ENCODE results near the gene CTNNA3.

Gene CTNNA3

DNA sequence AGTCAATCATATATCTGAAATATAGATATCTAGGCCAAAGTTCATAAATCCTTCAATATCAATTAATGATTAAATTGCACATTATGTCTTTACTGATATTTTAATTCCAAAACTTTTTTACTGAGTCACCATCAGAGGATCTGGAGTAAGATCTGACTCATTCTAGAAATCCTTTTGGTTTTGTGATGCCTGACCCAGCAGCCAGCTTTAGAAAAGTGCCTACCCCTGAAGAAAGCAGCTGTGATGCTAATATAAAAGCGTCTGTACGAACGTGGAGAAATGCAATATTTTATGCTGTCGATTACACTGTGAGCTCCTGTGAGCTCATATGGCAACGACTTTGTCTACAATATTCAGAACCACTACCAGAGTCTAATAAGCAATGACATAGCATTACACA is 912.7 kb downstream of the CTNNA3 start:
- in situ Hi-C loops (cut with HindIII; ENCODE audit: low sequenced_read_pairs) = no loop called here

DNA sequence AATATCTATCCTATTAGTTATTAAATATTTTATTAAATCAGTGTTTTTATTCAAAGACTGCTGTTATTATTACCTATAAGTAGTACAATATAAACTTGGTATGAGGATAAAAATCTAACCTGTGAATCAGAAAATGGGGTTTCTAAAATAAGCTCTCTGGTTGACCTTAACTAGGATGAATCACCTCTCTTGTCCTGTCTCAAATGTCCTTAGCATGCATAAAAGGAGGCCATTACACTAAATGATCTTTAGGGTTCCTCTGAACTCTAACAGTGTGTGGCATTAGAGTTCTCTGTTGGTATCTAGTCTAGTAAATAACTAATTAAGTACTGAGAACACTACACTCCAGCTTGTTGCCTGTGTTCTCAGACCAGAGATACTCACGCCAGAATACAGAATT is 913.2 kb downstream of the CTNNA3 start:
- in situ Hi-C loops (cut with HindIII; ENCODE audit: low sequenced_read_pairs) = no loop called here

DNA sequence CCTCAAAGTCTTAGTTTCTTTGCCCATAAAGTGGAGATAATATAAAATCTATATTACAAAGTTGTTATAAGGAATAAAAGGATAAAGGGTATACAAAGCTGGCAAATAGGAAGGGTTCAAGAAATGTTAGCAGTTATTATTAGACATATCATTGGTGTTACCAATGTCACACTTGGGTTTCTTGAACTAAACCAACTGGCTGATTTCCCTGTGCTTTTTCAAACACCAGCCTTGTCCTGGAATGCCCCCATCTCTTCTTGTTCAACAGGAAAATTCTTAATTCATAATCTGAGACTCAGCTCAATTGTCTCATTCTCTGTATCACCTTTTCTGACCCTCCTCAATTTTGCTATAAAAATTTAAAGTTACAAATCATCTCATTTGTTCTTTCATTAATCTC is 913.9 kb downstream of the CTNNA3 start:
- in situ Hi-C loops (cut with HindIII; ENCODE audit: low sequenced_read_pairs) = no loop called here

DNA sequence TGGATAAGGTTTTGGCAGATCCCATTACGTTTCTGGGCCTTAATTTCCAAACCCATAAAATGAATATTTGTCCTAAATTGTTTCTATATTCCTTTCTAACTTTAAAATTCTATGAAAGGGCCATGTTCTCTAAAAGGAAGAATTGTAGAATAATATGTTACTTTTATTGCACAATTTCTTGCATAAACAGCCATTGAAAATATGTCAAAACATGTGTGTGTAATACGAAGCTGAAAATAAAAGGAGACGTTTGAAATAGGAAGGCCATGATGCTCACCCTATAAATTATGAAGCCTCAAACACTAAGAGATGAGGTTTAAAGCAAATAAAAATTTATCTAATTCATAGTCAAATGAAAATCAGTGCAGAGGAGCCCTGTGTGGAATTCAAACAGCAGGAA is 915.2 kb downstream of the CTNNA3 start:
- in situ Hi-C loops (cut with HindIII; ENCODE audit: low sequenced_read_pairs) = no loop called here

DNA sequence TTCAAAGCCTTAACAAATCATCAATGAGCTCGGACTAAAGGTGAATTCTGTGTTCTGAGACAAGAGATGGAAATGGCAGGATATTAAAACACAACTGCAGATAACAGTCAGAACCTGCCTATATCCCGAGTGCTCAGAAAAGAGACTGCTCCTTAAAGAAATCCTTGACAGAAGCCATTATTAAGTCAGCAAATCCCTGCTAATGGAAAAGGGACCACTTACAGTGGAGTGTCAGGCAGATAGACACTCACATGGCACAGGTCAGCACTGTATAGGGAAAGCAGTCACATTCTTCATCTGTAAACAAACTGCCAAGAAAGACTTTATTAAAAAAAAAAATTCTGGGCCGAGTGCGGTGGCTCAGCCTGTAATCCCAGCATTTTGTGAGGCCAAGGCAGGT is 917.6 kb downstream of the CTNNA3 start:
- in situ Hi-C loops (cut with HindIII; ENCODE audit: low sequenced_read_pairs) = no loop called here

DNA sequence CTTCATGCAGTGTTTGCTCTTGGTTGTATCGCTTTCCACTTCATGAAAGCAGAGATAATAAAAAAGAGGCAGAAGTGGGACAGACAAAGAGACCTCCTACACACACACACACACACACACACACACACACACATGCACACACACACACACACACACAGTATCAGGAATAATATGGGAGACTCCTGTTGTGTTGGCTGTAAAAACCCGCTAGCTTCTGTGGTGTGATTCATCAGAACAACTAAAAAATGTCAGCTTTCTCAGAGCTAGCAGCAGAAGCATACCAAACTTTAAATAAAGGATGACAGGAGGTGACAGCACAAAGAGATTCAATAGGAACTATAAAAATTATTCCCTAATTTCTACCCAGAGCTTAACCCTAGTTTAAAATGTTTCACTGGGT is 918.3 kb downstream of the CTNNA3 start:
- in situ Hi-C loops (cut with HindIII; ENCODE audit: low sequenced_read_pairs) = no loop called here

DNA sequence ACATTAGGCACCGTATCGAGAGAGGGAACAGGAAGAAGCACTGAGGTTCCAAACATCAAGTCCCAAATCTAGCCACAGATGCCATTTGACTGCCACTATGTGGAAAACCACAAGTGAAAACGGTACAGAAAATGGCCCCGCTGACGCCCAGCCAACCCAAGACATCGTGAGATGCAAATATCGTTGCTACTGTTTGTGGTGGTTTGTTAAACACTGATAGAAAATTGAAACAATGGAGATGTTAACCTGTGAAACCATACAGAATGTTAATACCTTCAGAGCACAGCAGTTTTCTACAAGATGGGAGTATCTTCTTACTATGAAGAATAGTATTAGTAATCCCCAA is 922.5 kb downstream of the CTNNA3 start:
- in situ Hi-C loops (cut with HindIII; ENCODE audit: low sequenced_read_pairs) = no loop called here

DNA sequence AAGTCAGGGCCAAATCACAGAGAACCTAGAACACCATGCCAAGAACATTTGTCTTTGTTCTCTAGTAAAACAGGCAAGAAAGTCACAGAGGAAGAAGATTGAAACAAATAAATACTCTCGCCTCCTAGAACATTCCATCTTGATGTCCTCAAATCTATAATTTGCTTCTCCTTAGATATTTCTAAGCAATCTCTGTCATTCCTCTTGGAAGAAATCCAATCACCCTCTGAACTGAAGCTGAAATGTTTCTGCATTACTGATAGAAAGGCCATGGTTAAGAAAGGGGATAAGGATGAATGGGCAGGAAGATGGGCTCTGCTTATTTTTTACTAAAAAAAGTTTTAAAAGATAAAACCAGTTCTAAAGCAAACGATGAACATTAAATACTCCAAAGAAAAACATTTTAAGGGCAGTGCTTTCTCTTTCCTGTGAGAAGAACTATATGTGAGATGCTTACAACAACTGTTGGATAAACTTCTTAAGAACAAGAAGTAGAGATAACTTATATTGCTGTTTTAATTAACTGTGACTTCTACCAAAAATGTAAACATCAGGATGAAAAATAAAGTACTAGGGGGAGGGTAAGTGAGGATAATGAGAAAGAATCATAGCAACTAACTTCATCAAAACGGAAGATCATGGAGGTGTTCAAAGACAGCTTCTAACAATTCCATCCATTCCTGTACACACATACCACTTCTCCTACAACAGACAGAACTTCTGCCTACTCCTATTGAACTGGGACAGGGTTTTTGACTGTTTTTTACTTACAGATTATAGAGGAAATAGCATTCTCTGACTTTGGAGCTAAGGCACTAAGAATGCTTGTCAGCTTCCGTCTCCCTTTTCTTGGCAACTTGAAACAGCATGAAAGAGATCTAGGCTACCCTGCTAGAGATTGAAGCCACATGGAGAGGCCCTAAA is 923.2 kb downstream of the CTNNA3 start:
- in situ Hi-C loops (cut with HindIII; ENCODE audit: low sequenced_read_pairs) = no loop called here

DNA sequence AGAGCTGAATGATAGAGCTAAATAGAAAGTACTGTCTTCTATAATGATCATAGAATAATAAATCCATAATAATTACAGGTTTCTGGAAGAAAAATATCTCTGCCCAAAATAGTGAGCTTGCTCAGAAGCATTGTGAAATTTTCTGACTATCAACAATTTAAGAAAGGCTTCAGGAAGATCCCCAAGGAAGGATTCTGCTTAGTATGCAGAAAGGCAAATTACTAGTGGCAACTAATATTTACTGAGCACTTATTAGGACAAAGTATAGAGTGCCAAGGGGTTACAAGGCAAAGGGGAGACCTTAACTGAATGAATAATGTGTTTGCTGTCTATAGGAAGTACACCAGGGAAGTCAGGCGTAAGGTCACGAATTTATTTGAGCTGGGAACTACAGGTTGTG is 928.3 kb downstream of the CTNNA3 start:
- in situ Hi-C loops (cut with HindIII; ENCODE audit: low sequenced_read_pairs) = no loop called here

DNA sequence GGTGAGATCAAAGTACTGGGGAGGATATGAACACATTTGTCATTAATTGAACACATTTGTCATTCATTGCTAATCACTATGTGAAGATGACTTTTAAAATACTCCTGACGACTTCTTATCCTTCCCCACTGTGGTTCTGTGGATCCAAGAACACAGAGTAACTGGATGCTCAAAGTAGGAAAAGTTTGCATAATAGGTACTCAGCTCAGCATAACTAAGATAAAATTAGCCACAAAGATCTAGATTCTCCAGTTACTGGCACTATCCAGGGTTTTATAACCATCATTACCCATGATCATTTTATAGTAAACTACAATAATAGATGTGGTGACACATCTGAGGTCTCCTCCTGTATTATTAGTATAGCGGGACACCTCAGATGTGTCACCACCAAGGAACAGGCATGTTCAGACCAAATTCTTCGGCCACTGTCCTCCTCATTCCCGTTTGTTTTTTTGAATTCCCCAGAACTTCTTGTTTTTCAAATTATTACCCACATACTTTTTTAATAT is 933.7 kb downstream of the CTNNA3 start:
- in situ Hi-C loops (cut with HindIII; ENCODE audit: low sequenced_read_pairs) = no loop called here

DNA sequence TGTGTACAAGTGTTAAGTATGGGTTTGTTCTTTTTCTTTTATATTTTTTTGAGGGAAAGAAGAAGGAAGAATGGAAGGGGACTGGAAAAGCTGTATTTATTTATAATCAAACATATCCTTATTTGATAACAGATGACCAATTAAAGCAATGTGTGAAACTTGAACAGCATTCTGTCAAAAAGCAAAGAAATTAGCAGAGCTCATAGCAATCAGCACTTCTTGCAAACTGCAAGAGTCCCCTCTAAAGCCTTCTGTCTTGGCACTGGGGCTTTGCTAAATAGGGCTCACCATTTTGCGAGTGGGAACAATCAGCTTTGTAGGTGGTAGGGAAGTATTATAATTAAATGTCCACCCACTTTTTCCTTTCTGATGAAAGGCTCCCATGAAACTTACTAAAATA is 935.1 kb downstream of the CTNNA3 start:
- in situ Hi-C loops (cut with HindIII; ENCODE audit: low sequenced_read_pairs) = no loop called here

DNA sequence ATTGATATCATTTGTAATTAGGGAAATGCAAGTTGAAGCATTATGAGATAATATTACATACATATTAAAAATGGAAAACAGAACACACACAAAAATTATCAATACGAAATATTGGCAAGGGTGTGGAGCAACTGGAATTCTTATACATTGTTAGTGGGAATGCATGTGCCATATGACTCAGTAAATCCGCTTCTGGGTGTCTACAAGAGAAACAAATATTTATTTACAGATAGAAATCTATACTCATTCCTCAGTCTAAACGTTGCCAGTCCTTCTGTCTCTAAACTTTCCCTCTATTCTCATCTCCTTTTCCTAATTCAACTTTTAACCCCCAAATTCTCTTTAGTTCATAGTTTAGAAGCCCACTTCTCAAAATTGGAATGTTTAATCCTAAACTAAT is 940.5 kb downstream of the CTNNA3 start:
- in situ Hi-C loops (cut with HindIII; ENCODE audit: low sequenced_read_pairs) = no loop called here

DNA sequence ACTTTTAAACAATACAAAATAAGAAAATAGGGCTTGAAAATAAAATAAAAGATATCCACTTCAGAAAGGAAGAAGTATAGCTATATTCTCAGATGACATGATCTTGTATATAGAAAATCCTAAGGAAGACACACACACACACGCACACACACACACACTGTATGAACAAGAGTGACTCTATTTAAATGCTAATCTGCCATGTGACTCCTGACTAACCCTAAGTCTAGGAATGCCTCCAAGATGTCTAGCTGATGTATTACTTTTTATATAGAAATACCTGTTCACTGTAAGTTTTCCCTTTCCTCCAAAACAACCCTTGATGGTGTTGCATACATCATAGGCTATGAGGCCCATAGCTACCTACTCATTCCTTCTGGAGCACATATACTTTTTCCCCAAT is 943.3 kb downstream of the CTNNA3 start:
- in situ Hi-C loops (cut with HindIII; ENCODE audit: low sequenced_read_pairs) = no loop called here

DNA sequence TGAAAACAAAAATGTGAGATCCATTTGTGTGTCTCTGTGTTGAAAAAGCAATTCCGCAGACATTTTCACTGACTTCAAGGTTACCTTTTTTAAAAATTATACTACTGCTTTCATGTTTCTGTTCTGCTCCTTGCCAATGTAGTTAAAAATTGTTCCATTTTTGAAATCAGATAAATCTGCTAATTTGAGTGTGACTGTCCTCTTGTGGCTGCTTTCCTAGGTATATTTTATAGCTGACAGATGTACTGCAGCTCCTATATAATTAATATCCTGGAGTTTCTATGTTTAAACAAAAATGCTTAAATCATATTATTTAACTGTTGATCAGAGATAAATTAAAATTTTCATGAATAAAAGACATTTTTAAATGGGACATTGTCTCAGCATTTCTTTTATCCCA is 947.8 kb downstream of the CTNNA3 start:
- in situ Hi-C loops (cut with HindIII; ENCODE audit: low sequenced_read_pairs) = no loop called here

DNA sequence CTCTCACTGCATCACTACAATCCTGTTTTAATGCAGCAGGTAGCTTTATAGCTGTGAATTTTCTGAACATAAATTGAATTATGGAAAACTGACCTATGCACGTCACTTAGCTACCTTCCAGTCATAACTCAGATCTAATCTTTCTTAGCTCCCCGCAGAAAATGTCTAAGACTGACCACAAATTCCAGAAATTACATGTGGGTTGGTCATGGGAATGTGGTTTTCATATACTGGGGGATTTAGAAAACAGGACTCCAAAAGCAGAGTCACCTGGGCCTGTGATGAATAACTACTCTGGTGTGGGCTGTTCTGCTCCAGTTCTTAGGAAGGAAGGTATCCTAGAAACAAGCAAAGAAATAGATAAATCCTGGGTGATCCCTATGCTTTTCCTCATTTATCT is 948.5 kb downstream of the CTNNA3 start:
- in situ Hi-C loops (cut with HindIII; ENCODE audit: low sequenced_read_pairs) = no loop called here

DNA sequence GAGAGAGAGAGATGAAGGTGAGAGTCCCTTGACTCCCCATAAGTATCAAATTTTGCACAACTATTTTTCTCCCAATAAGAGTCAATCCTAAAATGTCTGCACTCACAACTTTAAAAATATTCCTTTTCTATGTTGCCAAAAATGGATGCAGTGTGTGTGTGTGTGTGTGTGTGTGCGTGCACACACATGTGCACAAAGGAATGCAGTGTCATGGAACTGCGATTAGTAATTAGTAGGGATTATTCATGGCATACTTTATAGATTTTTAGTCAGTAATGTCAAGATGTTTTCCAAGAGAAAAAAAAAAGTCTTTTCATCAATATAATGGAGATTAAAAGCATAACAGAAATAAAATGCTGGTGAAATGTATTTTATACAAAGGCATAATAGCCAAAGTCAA is 949.3 kb downstream of the CTNNA3 start:
- in situ Hi-C loops (cut with HindIII; ENCODE audit: low sequenced_read_pairs) = no loop called here

DNA sequence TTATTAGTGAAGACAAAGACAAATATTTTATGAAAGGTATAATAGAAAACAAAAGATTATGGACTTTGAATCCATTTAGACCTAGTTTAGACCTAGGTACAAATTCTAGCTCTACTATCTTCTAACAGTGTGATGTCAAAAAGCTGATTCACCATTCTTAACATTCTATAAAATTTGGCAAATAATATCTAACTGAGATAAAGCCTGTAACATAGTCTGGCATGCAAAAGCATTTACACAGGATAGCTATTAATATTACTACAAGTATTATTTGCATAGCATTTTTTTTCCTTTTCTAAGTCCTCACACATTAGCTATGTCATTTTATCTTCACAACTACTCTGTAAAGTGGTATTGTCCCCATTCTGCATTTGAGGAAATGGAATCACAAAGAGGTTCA is 949.7 kb downstream of the CTNNA3 start:
- in situ Hi-C loops (cut with HindIII; ENCODE audit: low sequenced_read_pairs) = no loop called here

DNA sequence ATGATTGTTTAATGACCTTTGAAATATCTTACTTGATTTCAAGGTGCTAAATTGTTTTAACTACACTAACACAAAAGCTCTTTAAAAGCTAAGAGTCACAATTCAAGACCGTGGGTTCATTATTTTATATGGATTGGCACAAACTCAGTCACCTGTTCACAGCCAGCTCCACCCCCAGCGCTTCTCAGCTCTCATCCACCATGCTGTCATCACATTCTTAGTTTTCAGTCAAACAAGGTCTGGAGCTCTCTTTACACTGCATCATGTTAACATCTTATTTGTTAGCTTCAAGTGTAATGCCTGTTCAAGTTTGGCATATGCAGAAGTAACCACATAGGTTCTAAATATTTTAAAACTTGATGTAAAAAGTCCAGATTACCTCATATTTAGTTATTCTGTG is 951.1 kb downstream of the CTNNA3 start:
- in situ Hi-C loops (cut with HindIII; ENCODE audit: low sequenced_read_pairs) = no loop called here

DNA sequence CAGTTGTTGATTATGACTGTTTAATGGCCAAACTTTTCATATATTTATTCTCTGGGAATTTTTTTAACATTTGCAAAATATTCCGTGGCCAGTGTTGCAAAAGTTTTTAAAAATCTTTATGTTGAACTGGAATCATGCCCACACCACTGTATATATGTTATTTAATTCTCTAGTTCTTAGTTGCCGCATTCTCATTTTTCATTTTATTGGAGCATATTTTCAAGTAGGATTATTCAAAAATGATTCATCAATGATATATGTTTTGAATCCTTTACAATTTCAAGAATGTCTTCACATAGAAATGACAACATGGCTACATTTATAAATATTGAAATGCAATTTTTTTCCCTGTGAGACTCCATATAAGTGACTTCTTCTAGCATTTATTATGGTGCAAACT is 958.8 kb downstream of the CTNNA3 start:
- in situ Hi-C loops (cut with HindIII; ENCODE audit: low sequenced_read_pairs) = no loop called here

DNA sequence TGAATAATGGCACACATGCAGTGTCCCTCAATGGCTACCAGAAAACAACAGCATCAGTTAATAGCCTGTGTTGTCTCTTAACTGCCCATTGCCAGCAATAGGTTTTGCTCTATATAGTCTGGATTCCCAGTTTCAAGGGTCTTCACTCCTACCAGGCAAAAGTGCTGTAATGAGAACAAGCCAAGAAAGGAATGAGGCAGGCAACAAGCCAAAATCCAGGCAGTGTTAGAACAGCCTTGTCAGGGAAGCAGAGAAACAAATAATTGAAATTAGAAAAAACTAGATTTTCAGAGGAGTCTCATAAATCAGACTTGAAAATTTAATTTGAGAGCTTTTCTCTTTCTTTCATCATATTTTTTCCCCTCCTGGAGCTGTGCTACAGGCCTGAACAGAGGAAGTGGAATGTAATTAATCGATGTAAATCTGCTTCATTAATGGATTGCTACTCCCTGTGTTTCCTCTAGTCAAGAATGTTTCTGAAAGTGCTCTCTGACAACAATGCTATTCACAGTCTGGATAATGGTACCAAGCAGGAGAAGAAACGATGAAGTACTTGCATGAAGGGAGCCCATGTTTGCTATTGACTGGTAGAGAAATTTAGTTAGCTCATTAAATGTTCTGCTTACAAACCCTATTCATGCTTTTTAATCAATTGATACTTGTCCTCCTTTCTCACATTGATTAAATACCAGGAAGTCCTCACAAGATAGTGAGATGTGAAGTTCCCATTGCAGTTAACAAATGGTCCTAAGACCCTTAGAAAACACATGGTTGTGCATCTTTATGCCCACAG is 972.2 kb downstream of the CTNNA3 start:
- in situ Hi-C loops (cut with HindIII; ENCODE audit: low sequenced_read_pairs) = no loop called here

DNA sequence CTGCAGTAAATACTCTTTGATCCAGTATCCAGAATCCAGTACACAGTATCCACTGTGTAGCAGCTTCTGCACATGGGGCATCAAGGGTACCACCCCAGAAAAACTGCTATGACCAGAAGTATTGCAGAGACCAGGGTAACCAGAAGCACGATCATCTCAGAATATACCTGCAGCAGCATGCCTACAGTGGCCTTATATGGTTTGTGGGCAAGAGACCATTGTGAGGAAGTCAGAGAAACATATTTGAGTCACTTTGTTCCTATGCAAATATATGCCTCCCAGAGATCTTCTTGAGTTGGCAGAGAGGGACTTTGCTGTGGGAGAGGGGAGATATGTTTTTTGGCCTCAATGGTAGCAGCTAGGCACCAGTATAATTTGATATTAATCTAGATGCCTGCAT is 976.5 kb downstream of the CTNNA3 start:
- in situ Hi-C loops (cut with HindIII; ENCODE audit: low sequenced_read_pairs) = no loop called here
